WTC11 (cell line): ENCODE results near the gene MANF. TPM values are rescaled to one million over a fixed set of nuclear protein-coding genes. Genes with fewer than 3 reads are reported as not detected.

Experiments used
- ATAC-seq: fragments of 200-7000 bp; cut with Tn5 transposase; 2 replicates; pipeline ENCODE4 v1.10.0; 2021; ENCODE audit warnings: mild to moderate bottlenecking, moderate library complexity
- CTCF ChIA-PET: fragments of 300-600 bp; sonication (Branson Sonifier 250); formaldehyde crosslinking; loops from one replicate; lab custom pipeline; 2021; ENCODE audit warnings: antibody characterized with exemption; lab: Charles Lee
- POLR2A ChIA-PET: fragments of 350-600 bp; sonication (Branson Sonifier 250); formaldehyde crosslinking; loops from one replicate; lab custom pipeline; 2021; ENCODE audit warnings: antibody characterized with exemption; lab: Charles Lee
- DNase-seq: peaks from one replicate; pipeline ENCODE4 v3.0.0; 2021; ENCODE audit warnings: low spot score
- H3K27ac Mint-ChIP-seq: 2 replicates; pipeline ENCODE4 v1.8.0; 2021; ENCODE audit warnings: mixed read lengths
- H3K27me3 Mint-ChIP-seq: 2 replicates; pipeline ENCODE4 v1.8.0; 2021; ENCODE audit warnings: low read depth, mild to moderate bottlenecking, moderate library complexity, mixed read lengths
- H3K36me3 Mint-ChIP-seq: 2 replicates; pipeline ENCODE4 v1.8.0; 2021; ENCODE audit warnings: mixed read lengths
- H3K4me1 Mint-ChIP-seq: 2 replicates; pipeline ENCODE4 v1.8.0; 2022; ENCODE audit warnings: mixed read lengths
- H3K4me3 Mint-ChIP-seq: 2 replicates; pipeline ENCODE4 v1.8.0; 2021; ENCODE audit warnings: mild to moderate bottlenecking, moderate library complexity, mixed read lengths
- H3K9me3 Mint-ChIP-seq: 2 replicates; pipeline ENCODE4 v1.8.0; 2021; ENCODE audit warnings: mixed read lengths
- E2F5 ChIP-seq: sonication (generic); formaldehyde crosslinking; IDR thresholded peaks from 2 replicates; pipeline ENCODE4 v1.8.1; 2022; ENCODE audit warnings: mild to moderate bottlenecking, moderate library complexity, missing genetic modification reagents
- ELF4 ChIP-seq: sonication (generic); formaldehyde crosslinking; IDR thresholded peaks from 2 replicates; pipeline ENCODE4 v1.8.1; 2022; ENCODE audit warnings: low read depth, mild to moderate bottlenecking, moderate library complexity, missing genetic modification reagents
- ESRRA ChIP-seq: sonication (generic); formaldehyde crosslinking; IDR thresholded peaks from 2 replicates; pipeline ENCODE4 v1.8.1; 2022; ENCODE audit warnings: mild to moderate bottlenecking, missing genetic modification reagents, borderline replicate concordance
- GRHL2 ChIP-seq: fragments of 250-450 bp; sonication (Bioruptor Pico); IDR thresholded peaks from 2 replicates; pipeline ENCODE4 v1.8.0; 2022; ENCODE audit warnings: mild to moderate bottlenecking, moderate library complexity; ENCODE audit not compliant: insufficient replicate concordance, severe bottlenecking
- IRF1 ChIP-seq: sonication (generic); formaldehyde crosslinking; IDR thresholded peaks from 2 replicates; pipeline ENCODE4 v1.8.0; 2023; ENCODE audit warnings: missing genetic modification reagents
- JUN ChIP-seq: sonication (generic); formaldehyde crosslinking; IDR thresholded peaks from 2 replicates; pipeline ENCODE4 v1.8.0; 2023; ENCODE audit warnings: mild to moderate bottlenecking, missing genetic modification reagents
- MAX ChIP-seq: sonication (generic); formaldehyde crosslinking; IDR thresholded peaks from 2 replicates; pipeline ENCODE4 v1.8.0; 2022; ENCODE audit warnings: mild to moderate bottlenecking, missing genetic modification reagents
- NFE2L1 ChIP-seq: sonication (generic); formaldehyde crosslinking; IDR thresholded peaks from 2 replicates; pipeline ENCODE4 v1.8.1; 2023; ENCODE audit warnings: missing genetic modification reagents
- NR3C1 ChIP-seq: sonication (generic); formaldehyde crosslinking; conservative IDR thresholded peaks from 2 replicates; pipeline ENCODE4 v1.8.1; 2023; ENCODE audit warnings: low read depth, mild to moderate bottlenecking, missing genetic modification reagents
- PRDM15 ChIP-seq: sonication (generic); formaldehyde crosslinking; IDR thresholded peaks from 2 replicates; pipeline ENCODE4 v1.8.0; 2022; ENCODE audit warnings: missing genetic modification reagents
- PRRX2 ChIP-seq: fragments of 250-450 bp; sonication (Bioruptor Pico); IDR thresholded peaks from 2 replicates; pipeline ENCODE4 v1.8.0; 2021; ENCODE audit warnings: mild to moderate bottlenecking
- SP1 ChIP-seq: sonication (generic); formaldehyde crosslinking; conservative IDR thresholded peaks from 2 replicates; pipeline ENCODE4 v1.8.1; 2022; ENCODE audit warnings: missing genetic modification reagents
- STAT6 ChIP-seq: sonication (generic); formaldehyde crosslinking; conservative IDR thresholded peaks from 2 replicates; pipeline ENCODE4 v1.8.1; 2023; ENCODE audit warnings: mild to moderate bottlenecking, low read depth, missing genetic modification reagents, moderate library complexity
- TEAD1 ChIP-seq: sonication (generic); formaldehyde crosslinking; IDR thresholded peaks from 2 replicates; pipeline ENCODE4 v1.8.0; 2022; ENCODE audit warnings: mild to moderate bottlenecking, missing genetic modification reagents
- TP53 ChIP-seq: sonication (generic); formaldehyde crosslinking; IDR thresholded peaks from 2 replicates; pipeline ENCODE4 v1.8.1; 2023; ENCODE audit warnings: mild to moderate bottlenecking, missing genetic modification reagents
- ZMAT4 ChIP-seq: fragments of 250-450 bp; sonication (Bioruptor Pico); IDR thresholded peaks from 2 replicates; pipeline ENCODE4 v1.9.0; 2021; ENCODE audit warnings: mild to moderate bottlenecking
- ZNF121 ChIP-seq: sonication (generic); formaldehyde crosslinking; IDR thresholded peaks from 2 replicates; pipeline ENCODE4 v1.8.0; 2023; ENCODE audit warnings: missing genetic modification reagents
- ZNF317 ChIP-seq: sonication (generic); formaldehyde crosslinking; IDR thresholded peaks from 2 replicates; pipeline ENCODE4 v1.8.1; 2023; ENCODE audit warnings: low read depth, mild to moderate bottlenecking, moderate library complexity, missing genetic modification reagents, borderline replicate concordance
- ZNF416 ChIP-seq: fragments of 250-450 bp; sonication (Bioruptor Pico); IDR thresholded peaks from 2 replicates; pipeline ENCODE4 v1.9.0; 2021; ENCODE audit warnings: mild to moderate bottlenecking, inconsistent platforms
- ZNF512 ChIP-seq: sonication (generic); formaldehyde crosslinking; IDR thresholded peaks from 2 replicates; pipeline ENCODE4 v1.8.1; 2022; ENCODE audit warnings: missing genetic modification reagents, borderline replicate concordance
- ZSCAN18 ChIP-seq: fragments of 250-450 bp; sonication (Bioruptor Pico); IDR thresholded peaks from 2 replicates; pipeline ENCODE4 v2.1.2; 2022; ENCODE audit warnings: mild to moderate bottlenecking, moderate library complexity
- total RNA-seq: library from RNA; stranded (reverse); gene quantifications from 3 replicates; pipeline ENCODE4 v1.2.3, GENCODE V29; 2021

Gene MANF
- total RNA-seq, 1 experiment from 2014 or later: 121 TPM

- Mint-ChIP-seq H3K4me3 (no peak overlapping the region), H3K4me1 (0 out of 2 replicates have a peak, but pooled peaks cover 4% of the 10 kb centered on the region), H3K27ac (no peak overlapping the region), H3K36me3 (no peaks in the 10 kb centered on the region), H3K9me3 (no peaks in the 10 kb centered on the region), H3K27me3 (no peaks in the 10 kb centered on the region; the same call in 1 of the 2 replicates)
- TF ChIP-seq TEAD1 (CRISPR knock-in tag) (no peak), TP53 (CRISPR knock-in tag) (no peak), ZSCAN18 (no peak), IRF1 (CRISPR knock-in tag) (no peak), STAT6 (CRISPR knock-in tag) (no peak), ZNF317 (CRISPR knock-in tag) (no peak), ELF4 (CRISPR knock-in tag) (no peak)
- no peak for DNase-seq
- no peak for ATAC-seq
- ChIA-PET CTCF (interaction anchor here (0.8 to 1.9 kb wide), 2 partner anchors 17 to 255 kb away, joined by 3 to 8 read pairs; no protein-coding TSS in a partner anchor), POLR2A (no interaction called here)
Measured at GRCh38 chr3:51354731-51355615, 30.1 kb upstream of the MANF start.

GRCh38 chr3:51355891-51356578 lies 29.1 kb upstream of the MANF start:
- no peaks in the 10 kb centered on the region for H3K9me3 Mint-ChIP-seq
- no peak overlapping the region for H3K4me3 Mint-ChIP-seq
- no peaks in the 10 kb centered on the region for H3K36me3 Mint-ChIP-seq
- DNase-seq (no peak), ATAC-seq (no peak)
- no peak overlapping the region for H3K27ac Mint-ChIP-seq
- ChIA-PET CTCF (interaction anchor here (0.8 to 1.9 kb wide), 2 partner anchors 16 to 256 kb away, joined by 3 to 8 read pairs; no protein-coding TSS in a partner anchor), POLR2A (no interaction called here)
- no peaks in the 10 kb centered on the region; the same call in 1 of the 2 replicates for H3K27me3 Mint-ChIP-seq
- 0 out of 2 replicates have a peak, but pooled peaks cover 4% of the 10 kb centered on the region for H3K4me1 Mint-ChIP-seq
- no peak for TF ChIP-seq ZNF512 (CRISPR knock-in tag)
- no peak for TF ChIP-seq MAX (CRISPR knock-in tag)
- TF ChIP-seq NR3C1 (CRISPR knock-in tag): no peak
- no peak for TF ChIP-seq ESRRA (CRISPR knock-in tag)
- no peak for TF ChIP-seq PRDM15 (CRISPR knock-in tag)
- no peak for TF ChIP-seq NFE2L1 (CRISPR knock-in tag)
- TF ChIP-seq ZNF416: no peak
- no peak for TF ChIP-seq TP53 (CRISPR knock-in tag)
- TF ChIP-seq JUN (CRISPR knock-in tag): no peak
- TF ChIP-seq GRHL2: no peak
- TF ChIP-seq E2F5 (CRISPR knock-in tag): no peak
- TF ChIP-seq PRRX2: no peak
- no peak for TF ChIP-seq SP1 (CRISPR knock-in tag)
- no peak for TF ChIP-seq ZMAT4 (CRISPR knock-in tag)
- no peak for TF ChIP-seq ZNF121 (CRISPR knock-in tag)
